AG10803 (cell line): ENCODE data around the gene ZC3H12C.
A peak's percentile ranks its signal among the peaks of the same experiment; 100 is the strongest.

Source experiments
- DNase-seq: peaks from one replicate; pipeline ENCODE4 v3.0.0; 2010; ENCODE audit warnings: low read depth
- H3K4me3 ChIP-seq: 2 replicates; pipeline ENCODE4 v1.5.1; 2011; ENCODE audit warnings: mild to moderate bottlenecking, low read length, control low read depth
- TF ChIP-seq, protein P1 (sequence below): conservative IDR thresholded peaks from 2 replicates; pipeline ENCODE4 v1.5.1; 2011; ENCODE audit warnings: mild to moderate bottlenecking, low read length, control low read depth, inconsistent platforms

Gene ZC3H12C

DNA sequence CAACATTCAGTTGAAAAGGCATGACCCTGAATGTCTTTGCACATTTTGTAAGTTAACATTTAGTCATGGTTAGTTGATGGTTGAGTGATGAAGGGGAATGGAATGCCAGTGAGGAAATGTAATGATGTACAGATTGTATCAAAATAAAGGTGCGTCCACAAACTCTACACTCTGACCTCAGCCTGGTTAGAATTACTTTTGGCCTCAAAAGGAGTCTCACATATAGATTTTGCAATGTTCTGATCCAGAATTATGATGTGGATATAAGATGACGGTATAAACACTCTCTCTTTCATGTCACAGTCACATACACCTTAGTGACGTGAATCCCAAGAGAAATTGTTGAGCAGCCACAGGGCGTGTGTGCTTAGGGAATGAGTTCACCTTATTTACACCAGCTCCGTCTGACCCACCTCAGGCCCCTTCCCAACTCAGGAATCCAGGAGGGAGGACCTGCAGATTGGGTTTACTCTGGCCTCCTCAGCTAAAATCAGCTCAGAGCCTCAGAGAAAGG lies 103.1 kb downstream of the ZC3H12C start:
- no peak overlapping the region for H3K4me3 ChIP-seq
- peak; percentile 81 for DNase-seq
- TF ChIP-seq, protein P1, sequence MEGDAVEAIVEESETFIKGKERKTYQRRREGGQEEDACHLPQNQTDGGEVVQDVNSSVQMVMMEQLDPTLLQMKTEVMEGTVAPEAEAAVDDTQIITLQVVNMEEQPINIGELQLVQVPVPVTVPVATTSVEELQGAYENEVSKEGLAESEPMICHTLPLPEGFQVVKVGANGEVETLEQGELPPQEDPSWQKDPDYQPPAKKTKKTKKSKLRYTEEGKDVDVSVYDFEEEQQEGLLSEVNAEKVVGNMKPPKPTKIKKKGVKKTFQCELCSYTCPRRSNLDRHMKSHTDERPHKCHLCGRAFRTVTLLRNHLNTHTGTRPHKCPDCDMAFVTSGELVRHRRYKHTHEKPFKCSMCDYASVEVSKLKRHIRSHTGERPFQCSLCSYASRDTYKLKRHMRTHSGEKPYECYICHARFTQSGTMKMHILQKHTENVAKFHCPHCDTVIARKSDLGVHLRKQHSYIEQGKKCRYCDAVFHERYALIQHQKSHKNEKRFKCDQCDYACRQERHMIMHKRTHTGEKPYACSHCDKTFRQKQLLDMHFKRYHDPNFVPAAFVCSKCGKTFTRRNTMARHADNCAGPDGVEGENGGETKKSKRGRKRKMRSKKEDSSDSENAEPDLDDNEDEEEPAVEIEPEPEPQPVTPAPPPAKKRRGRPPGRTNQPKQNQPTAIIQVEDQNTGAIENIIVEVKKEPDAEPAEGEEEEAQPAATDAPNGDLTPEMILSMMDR, result no peak

DNA sequence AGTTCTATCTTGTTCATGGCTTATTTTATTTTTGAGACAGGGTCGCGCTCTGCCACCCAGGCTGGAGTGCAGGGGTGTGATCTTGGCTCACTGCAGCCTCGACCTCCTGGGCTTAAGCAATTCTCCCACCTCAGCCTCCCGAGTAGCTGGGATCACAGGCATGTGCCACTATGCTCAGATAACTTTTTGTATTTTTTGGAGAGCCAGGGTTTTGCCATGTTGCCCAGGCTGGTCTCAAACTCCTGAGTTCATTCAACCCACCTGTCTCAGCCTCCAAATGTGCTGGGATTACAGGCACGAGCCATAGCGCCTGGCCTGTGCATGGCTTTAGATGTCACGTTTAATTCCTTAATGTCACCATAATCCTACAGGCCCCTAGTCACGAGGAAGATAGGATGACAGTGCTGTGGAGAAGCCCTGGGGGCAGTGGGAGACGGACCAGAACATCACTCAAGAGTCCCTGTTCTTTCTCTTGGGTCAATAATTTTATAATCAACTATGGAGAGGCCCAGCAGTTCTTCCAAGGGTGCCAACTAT lies 103.8 kb downstream of the ZC3H12C start:
- TF ChIP-seq, protein P1, result no peak
- no peak overlapping the region for H3K4me3 ChIP-seq
- no peak for DNase-seq

DNA sequence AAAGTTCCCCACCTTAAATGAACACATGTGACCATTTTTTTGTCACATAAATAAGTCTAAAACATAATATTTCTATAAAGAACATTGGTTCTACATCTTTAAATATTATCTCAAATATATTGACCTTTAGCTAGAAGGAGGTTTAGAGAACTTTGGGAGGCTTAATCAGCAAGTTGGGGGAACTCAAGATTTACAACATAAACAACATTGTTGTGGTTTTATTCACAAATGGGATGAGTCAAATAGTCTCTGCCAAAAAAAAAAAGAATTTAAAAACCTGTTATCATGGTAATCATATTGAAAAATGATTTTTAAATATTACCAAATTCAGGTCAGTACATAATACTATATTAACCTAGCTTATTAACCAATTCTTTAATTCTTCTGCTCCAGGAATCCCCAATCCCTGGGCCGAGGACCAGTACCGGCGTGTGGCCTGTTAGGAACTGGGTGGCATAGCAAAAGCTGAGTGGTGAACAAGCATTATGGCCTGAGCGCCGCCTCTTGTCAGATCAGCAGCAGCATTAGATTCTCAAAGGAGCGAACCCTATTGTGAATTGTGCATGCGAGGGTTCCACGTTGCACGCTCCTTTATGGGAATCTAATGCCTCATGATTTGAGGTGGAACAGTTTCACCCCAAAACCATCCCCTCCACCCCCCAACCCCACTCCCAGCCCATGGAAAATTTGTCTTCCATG lies 105.0 kb downstream of the ZC3H12C start:
- H3K4me3 ChIP-seq, result no peak overlapping the region
- TF ChIP-seq, protein P1, result no peak
- peak; percentile 38 for DNase-seq

DNA sequence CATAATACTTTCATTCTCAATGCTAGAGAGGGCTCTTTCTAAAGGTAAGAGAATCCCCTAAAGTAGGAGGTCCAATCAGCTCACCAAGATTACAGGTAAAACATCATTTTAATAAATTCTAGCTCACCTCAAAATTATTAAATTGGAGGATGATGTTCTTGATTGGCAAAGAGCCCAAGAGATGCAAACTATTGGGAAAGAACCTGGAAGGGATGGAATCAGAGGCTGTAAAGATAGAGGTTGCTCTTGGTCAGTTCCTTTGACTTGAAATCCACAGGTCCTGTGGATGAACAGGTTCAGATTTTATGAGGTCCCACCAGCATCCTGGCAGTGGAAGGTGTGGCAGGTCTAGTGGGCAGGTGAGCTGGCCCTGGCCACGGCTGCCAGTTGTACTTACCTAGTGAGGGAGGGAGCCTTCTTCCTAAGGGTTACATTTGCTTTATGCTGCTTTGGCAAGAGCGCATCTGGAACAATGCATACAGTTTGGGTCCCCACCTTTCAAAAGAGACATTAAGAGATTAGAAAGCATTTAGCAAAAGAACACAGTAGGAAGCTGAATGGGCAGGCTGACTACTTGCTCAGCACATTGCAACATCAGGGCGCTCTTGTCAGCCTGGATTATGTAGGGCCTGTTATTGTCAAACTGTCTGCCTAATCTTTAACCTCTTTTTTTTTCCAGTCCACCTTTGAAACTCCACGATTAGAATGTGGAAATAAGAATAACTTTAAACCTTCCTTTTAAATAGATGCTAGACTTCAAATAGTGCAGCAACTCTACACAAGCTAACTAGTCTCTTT lies 106.2 kb downstream of the ZC3H12C start:
- H3K4me3 ChIP-seq, result no peak overlapping the region
- DNase-seq, result no peak
- TF ChIP-seq, protein P1, result no peak

DNA sequence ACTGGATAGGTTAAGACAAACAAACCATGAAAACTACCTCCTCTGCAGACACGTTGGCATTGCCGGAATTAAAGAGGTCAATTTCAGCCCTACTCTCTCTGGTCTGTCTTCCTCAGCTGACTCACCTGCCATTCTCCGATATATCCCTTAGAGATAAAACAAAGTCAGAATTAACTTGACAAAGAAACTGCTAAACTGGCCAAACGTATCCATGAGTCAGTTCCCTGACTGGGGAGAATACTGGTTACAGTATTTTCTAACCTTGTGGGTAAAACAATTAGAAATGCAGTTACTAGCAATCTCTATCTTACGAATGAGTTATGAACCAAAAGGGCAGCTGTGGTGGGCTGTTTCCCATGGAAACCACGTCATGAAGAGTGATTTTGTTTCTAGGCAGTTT lies 107.0 kb downstream of the ZC3H12C start:
- DNase-seq, result no peak
- no peak overlapping the region for H3K4me3 ChIP-seq
- TF ChIP-seq, protein P1, result no peak

DNA sequence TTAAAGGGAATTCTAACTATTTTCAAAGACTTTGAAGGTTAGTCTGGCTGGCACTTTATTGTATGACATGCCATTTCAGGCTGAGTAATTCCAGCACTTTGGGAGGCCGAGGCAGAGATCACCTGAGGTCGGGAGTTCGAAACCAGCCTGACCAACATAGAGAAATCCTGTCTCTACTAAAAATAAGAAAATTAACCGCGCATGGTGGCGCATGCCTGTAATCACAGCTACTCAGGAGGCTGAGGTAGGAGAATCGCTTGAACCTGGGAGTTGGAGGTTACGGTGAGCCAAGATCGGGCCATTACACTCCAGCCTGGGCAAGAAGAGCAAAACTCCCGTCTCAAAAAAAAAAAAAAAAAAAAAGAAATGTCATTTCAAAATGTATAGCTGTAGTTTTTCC lies 107.6 kb downstream of the ZC3H12C start:
- H3K4me3 ChIP-seq, result no peak overlapping the region
- DNase-seq, result no peak
- TF ChIP-seq, protein P1, result no peak
